GM21528 (cell line): Measurements from ENCODE around the gene CCDC141.

ENCODE experiments used
- ATAC-seq: cut with Tn5 transposase; IDR thresholded peaks from one replicate; pipeline ENCODE4 v1.9.1; 2021; ENCODE audit warnings: mild to moderate bottlenecking, moderate library complexity; ENCODE audit not compliant: unreplicated experiment, low FRiP score

CCDC141 gene

GRCh38 chr2:178874529-178875240 is 175.3 kb downstream of the CCDC141 start:
- no peak for ATAC-seq

- no peak for ATAC-seq
Observed at GRCh38 chr2:178873912-178874311, 176.0 kb downstream of the CCDC141 start.

GRCh38 chr2:178871536-178871935 is 178.4 kb downstream of the CCDC141 start:
- no peak for ATAC-seq

GRCh38 chr2:178870703-178871102 is 179.2 kb downstream of the CCDC141 start:
- no peak for ATAC-seq

- no peak for ATAC-seq
Observed at GRCh38 chr2:178865999-178866398, 183.9 kb downstream of the CCDC141 start.

GRCh38 chr2:178865146-178865936 is 184.6 kb downstream of the CCDC141 start:
- no peak for ATAC-seq

- ATAC-seq: no peak
Observed at GRCh38 chr2:178863856-178864620, 185.9 kb downstream of the CCDC141 start.

- no peak for ATAC-seq
Observed at GRCh38 chr2:178863130-178863855, 186.6 kb downstream of the CCDC141 start.

- no peak for ATAC-seq
Observed at GRCh38 chr2:178860551-178860950, 189.4 kb downstream of the CCDC141 start.

- ATAC-seq: no peak
Observed at GRCh38 chr2:178859730-178860129, 190.2 kb downstream of the CCDC141 start.

GRCh38 chr2:178858896-178859625 is 190.9 kb downstream of the CCDC141 start:
- no peak for ATAC-seq

- ATAC-seq: no peak
Observed at GRCh38 chr2:178855151-178855550, 194.8 kb downstream of the CCDC141 start.

GRCh38 chr2:178848335-178848734 is 201.6 kb downstream of the CCDC141 start:
- no peak for ATAC-seq

- ATAC-seq: no peak
Observed at GRCh38 chr2:178846458-178846802, 203.5 kb downstream of the CCDC141 start.

- ATAC-seq: no peak
Observed at GRCh38 chr2:178845566-178846457, 204.1 kb downstream of the CCDC141 start.

GRCh38 chr2:178844701-178845100 is 205.2 kb downstream of the CCDC141 start:
- no peak for ATAC-seq

GRCh38 chr2:178844269-178844668 is 205.7 kb downstream of the CCDC141 start:
- ATAC-seq: no peak

GRCh38 chr2:178843697-178844096 is 206.2 kb downstream of the CCDC141 start:
- no peak for ATAC-seq

- no peak for ATAC-seq
Observed at GRCh38 chr2:178836807-178837206, 213.1 kb downstream of the CCDC141 start.
